ENCODE results near the gene PGP. TPM values are rescaled to one million over a fixed set of nuclear protein-coding genes. Genes with fewer than 3 reads are reported as not detected.
A peak's percentile ranks its signal among the peaks of the same experiment; 100 is the strongest.

Gene PGP
- polyA plus RNA-seq, 2 of the 4 experiments (the other 2 are of a cell fraction) = 13.9 to 33.7 TPM

GRCh38 chr16:2223942-2224486 lies 9.4 kb upstream of the PGP start:
- Histone ChIP-seq H3K4me2 (peak overlapping the region; percentile 99), H3K4me1 (peaks cover 25% of the 10 kb centered on the region), H3K9me3 (no peaks in the 10 kb centered on the region), H3K4me3 (peak overlapping the region; percentile 98), H3K27ac (peak overlapping the region; percentile 96 to 97)
- CTCF ChIA-PET = interaction anchor here (1.5 kb wide), 1 partner anchor 28 kb away, joined by 3 read pairs; the partner anchor contains the start of gene ECI1
- peak; percentile 72 to 73 for ATAC-seq
- FAIRE-seq = no peak
- 6% methylated on average over 11 of the region's 22 CpGs for WGBS (ENCODE audit: missing lambda C conversion rate)
- DNase-seq (ENCODE audit: low read depth in 1 of 2, low spot score in 1 of 2) = peak; percentile 53 to 61
- TF ChIP-seq HEYL (CRISPR knock-in tag; IDR thresholded peaks at IDR 0.05) (no peak), PHF8 (IDR thresholded peaks at IDR 0.05; ENCODE audit: borderline replicate concordance, low read depth) (peak; percentile 25; the same call in 1 of the 2 replicates), FOSL2 (IDR thresholded peaks at IDR 0.05) (no peak), FOSL2 (CRISPR knock-in tag; IDR thresholded peaks at IDR 0.05) (0 out of 2 replicates have a peak, but pooled peaks have one; percentile 2), JUN (IDR thresholded peaks at IDR 0.05) (0 out of 5 replicates have a peak, but pooled peaks of 1 of the 2 experiments have one; percentile 5), RAD21 (conservative IDR thresholded peaks at IDR 0.05 in 1 of 2, IDR thresholded peaks at IDR 0.05 in 1 of 2) (peak in 1 of 2 experiments; percentile 39; a peak in 3 of 5 replicates), KDM5A (IDR thresholded peaks at IDR 0.05) (no peak)
- POLR2A ChIA-PET = no interaction called here

GRCh38 chr16:2223221-2223941 lies 8.7 kb upstream of the PGP start, which contains the start of gene E4F1:
E4F1 (plus strand) TSS chr16:2223591; CDS start chr16:2223614, 23 bp downstream.
- H3K4me2 ChIP-seq = peak within 1 kb of the TSS; percentile 99
- 2% methylated on average over 52 of the region's 82 CpGs for WGBS (ENCODE audit: missing lambda C conversion rate)
- CTCF ChIA-PET = interaction anchor here (0.9 to 1.5 kb wide), 2 partner anchors 29 to 48 kb away, joined by 3 read pairs; partner anchors contain the start of gene ECI1
- H3K9me3 ChIP-seq = no peaks in the 10 kb centered on the region
- POLR2A ChIA-PET = no interaction called here
- ATAC-seq (peak; percentile 95), FAIRE-seq (no peak), DNase-seq (ENCODE audit: low read depth in 1 of 2, low spot score in 1 of 2) (peak; percentile 97 to 100)
- H3K27ac ChIP-seq = peak within 1 kb of the TSS; percentile 96 to 97
- H3K4me3 ChIP-seq = peak within 1 kb of the TSS; percentile 98
- peaks cover 25% of the 10 kb centered on the region for H3K4me1 ChIP-seq
- TF ChIP-seq MYC (IDR thresholded peaks at IDR 0.05; ENCODE audit: borderline replicate concordance, low read length) (peak; percentile 56; the same call in 1 of the 2 replicates), NR3C1 (IDR thresholded peaks at IDR 0.05) (no peak), ZSCAN20 (CRISPR knock-in tag; IDR thresholded peaks at IDR 0.05) (no peak), RAD21 (conservative IDR thresholded peaks at IDR 0.05 in 1 of 2, IDR thresholded peaks at IDR 0.05 in 1 of 2) (no peak), MAFK (IDR thresholded peaks at IDR 0.05; ENCODE audit: partially characterized antibody) (no peak), KDM1A (IDR thresholded peaks at IDR 0.05; ENCODE audit: low read depth) (no peak), ZNF302 (CRISPR knock-in tag; IDR thresholded peaks at IDR 0.05) (no peak), CHD4 (IDR thresholded peaks at IDR 0.05; ENCODE audit: borderline replicate concordance) (no peak), E2F6 (IDR thresholded peaks at IDR 0.05; ENCODE audit: borderline replicate concordance, low read depth) (peak; percentile 76; the same call in 1 of the 2 replicates), CTCF (IDR thresholded peaks at IDR 0.05) (no peak), JUN (IDR thresholded peaks at IDR 0.05) (peak; percentile 24 to 71; a peak in 2 of 5 replicates), MAX (IDR thresholded peaks at IDR 0.05) (peak; percentile 90), CBX2 (IDR thresholded peaks at IDR 0.05; ENCODE audit: borderline replicate concordance, low read depth) (no peak), CHD2 (IDR thresholded peaks at IDR 0.05; ENCODE audit: low read length, partially characterized antibody) (peak; percentile 78), REST (IDR thresholded peaks at IDR 0.05) (peak; percentile 73), JUNB (IDR thresholded peaks at IDR 0.05) (no peak), PHF8 (IDR thresholded peaks at IDR 0.05; ENCODE audit: borderline replicate concordance, low read depth) (peak; percentile 96; the same call in 1 of the 2 replicates), FOSL2 (IDR thresholded peaks at IDR 0.05) (no peak), FOSL2 (CRISPR knock-in tag; IDR thresholded peaks at IDR 0.05) (no peak), POLR2AphosphoS2 (conservative IDR thresholded peaks at IDR 0.05; ENCODE audit: low read length) (no peak), EHF (CRISPR knock-in tag; IDR thresholded peaks at IDR 0.05) (no peak), GATA3 (IDR thresholded peaks at IDR 0.05; ENCODE audit: borderline replicate concordance) (0 out of 2 replicates have a peak, but pooled peaks have one; percentile 39), USF2 (IDR thresholded peaks at IDR 0.05) (no peak), CBX8 (IDR thresholded peaks at IDR 0.05) (no peak)
